H54 (cell line): ENCODE results near the gene HPCAL1.

Experiments used
- DNase-seq: peaks from one replicate; pipeline ENCODE4 v3.0.0; 2011; ENCODE audit warnings: low spot score, mixed read lengths; ENCODE audit not compliant: insufficient read length
- FAIRE-seq: peaks from 3 replicates; lab custom pipeline; 2011; peaks lifted over from hg19 to GRCh38; lab: Jason Lieb, UNC
- POLR2A ChIP-seq: IDR thresholded peaks from 2 replicates; pipeline ENCODE4 v1.6.1; 2011; ENCODE audit warnings: low read depth, mild to moderate bottlenecking, low read length

Gene HPCAL1

GRCh38 chr2:10460366-10460796, 157.7 kb downstream of the HPCAL1 start:
- DNase-seq (no peak), FAIRE-seq (no peak)
- no peak for TF ChIP-seq POLR2A

GRCh38 chr2:10462178-10463083, 159.7 kb downstream of the HPCAL1 start:
- DNase-seq (no peak), FAIRE-seq (no peak)
- TF ChIP-seq POLR2A = no peak

GRCh38 chr2:10465910-10466309, 163.2 kb downstream of the HPCAL1 start:
- no peak for TF ChIP-seq POLR2A
- DNase-seq (no peak), FAIRE-seq (no peak)

- FAIRE-seq = no peak
- no peak for TF ChIP-seq POLR2A
- DNase-seq = no peak
Measured at GRCh38 chr2:10466801-10467200, 164.1 kb downstream of the HPCAL1 start.

GRCh38 chr2:10467401-10467800, 164.7 kb downstream of the HPCAL1 start:
- FAIRE-seq = no peak
- no peak for TF ChIP-seq POLR2A
- no peak for DNase-seq

- no peak for TF ChIP-seq POLR2A
- DNase-seq (no peak), FAIRE-seq (no peak)
Measured at GRCh38 chr2:10469301-10469700, 166.6 kb downstream of the HPCAL1 start.

- DNase-seq = no peak
- FAIRE-seq = no peak
- TF ChIP-seq POLR2A = no peak
Measured at GRCh38 chr2:10469955-10470608, 167.4 kb downstream of the HPCAL1 start.

GRCh38 chr2:10471046-10471571, 168.4 kb downstream of the HPCAL1 start:
- no peak for DNase-seq
- no peak for TF ChIP-seq POLR2A
- no peak for FAIRE-seq

- DNase-seq (no peak), FAIRE-seq (no peak)
- TF ChIP-seq POLR2A = no peak
Measured at GRCh38 chr2:10471955-10472354, 169.3 kb downstream of the HPCAL1 start.

- TF ChIP-seq POLR2A = no peak
- no peak for FAIRE-seq
- DNase-seq = no peak
Measured at GRCh38 chr2:10473121-10473756, 170.5 kb downstream of the HPCAL1 start.

- DNase-seq (no peak), FAIRE-seq (no peak)
- TF ChIP-seq POLR2A = no peak
Measured at GRCh38 chr2:10475221-10475722, 172.6 kb downstream of the HPCAL1 start.

GRCh38 chr2:10475811-10476660, 173.3 kb downstream of the HPCAL1 start:
- DNase-seq (no peak), FAIRE-seq (no peak)
- TF ChIP-seq POLR2A = no peak

- FAIRE-seq = no peak
- no peak for TF ChIP-seq POLR2A
Measured at GRCh38 chr2:10476723-10477442, 174.2 kb downstream of the HPCAL1 start.

More at GRCh38 chr2:10476723-10477442, 174.2 kb downstream of the HPCAL1 start:
- DNase-seq = no peak
